Activated T-helper 17 cell treated with anti-CD3 and anti-CD28 coated beads, Interleukin-2, amount 50 U/mL, for 72 hours (primary cell): ENCODE measurements around the gene ATP8B1. TPM values are rescaled to one million over a fixed set of nuclear protein-coding genes. Genes with fewer than 3 reads are reported as not detected.
"Not testable (repeated sequence)": the region's sequence is repeated elsewhere in the genome, so short reads cannot be mapped to it uniquely, and the experiment has no call there.

ENCODE experiments used
- ATAC-seq: fragments of 150-1000 bp; cut with Tn5 transposase; replicated peaks from 2 replicates; pipeline ENCODE4 v1.10.0; 2021; ENCODE audit warnings: mild to moderate bottlenecking, moderate library complexity
- H3K27ac Mint-ChIP-seq: one replicate; pipeline ENCODE4 v1.8.0; 2022; ENCODE audit warnings: mixed read lengths
- H3K27me3 Mint-ChIP-seq: one replicate; pipeline ENCODE4 v1.8.0; 2022; ENCODE audit warnings: mixed read lengths
- H3K36me3 Mint-ChIP-seq: one replicate; pipeline ENCODE4 v1.8.0; 2022; ENCODE audit warnings: low read depth, mild to moderate bottlenecking, mixed read lengths
- H3K4me1 Mint-ChIP-seq: one replicate; pipeline ENCODE4 v1.8.0; 2022; ENCODE audit warnings: mixed read lengths
- H3K4me3 Mint-ChIP-seq: one replicate; pipeline ENCODE4 v1.8.0; 2022; ENCODE audit warnings: mild to moderate bottlenecking, mixed read lengths
- H3K9me3 Mint-ChIP-seq: one replicate; pipeline ENCODE4 v1.8.0; 2022; ENCODE audit warnings: mixed read lengths
- total RNA-seq, 2 donors: library from RNA; stranded (reverse); gene quantifications; one replicate each; pipeline ENCODE4 v1.2.3, GENCODE V29; 2022

The ATP8B1 gene
- not detected for total RNA-seq

DNA sequence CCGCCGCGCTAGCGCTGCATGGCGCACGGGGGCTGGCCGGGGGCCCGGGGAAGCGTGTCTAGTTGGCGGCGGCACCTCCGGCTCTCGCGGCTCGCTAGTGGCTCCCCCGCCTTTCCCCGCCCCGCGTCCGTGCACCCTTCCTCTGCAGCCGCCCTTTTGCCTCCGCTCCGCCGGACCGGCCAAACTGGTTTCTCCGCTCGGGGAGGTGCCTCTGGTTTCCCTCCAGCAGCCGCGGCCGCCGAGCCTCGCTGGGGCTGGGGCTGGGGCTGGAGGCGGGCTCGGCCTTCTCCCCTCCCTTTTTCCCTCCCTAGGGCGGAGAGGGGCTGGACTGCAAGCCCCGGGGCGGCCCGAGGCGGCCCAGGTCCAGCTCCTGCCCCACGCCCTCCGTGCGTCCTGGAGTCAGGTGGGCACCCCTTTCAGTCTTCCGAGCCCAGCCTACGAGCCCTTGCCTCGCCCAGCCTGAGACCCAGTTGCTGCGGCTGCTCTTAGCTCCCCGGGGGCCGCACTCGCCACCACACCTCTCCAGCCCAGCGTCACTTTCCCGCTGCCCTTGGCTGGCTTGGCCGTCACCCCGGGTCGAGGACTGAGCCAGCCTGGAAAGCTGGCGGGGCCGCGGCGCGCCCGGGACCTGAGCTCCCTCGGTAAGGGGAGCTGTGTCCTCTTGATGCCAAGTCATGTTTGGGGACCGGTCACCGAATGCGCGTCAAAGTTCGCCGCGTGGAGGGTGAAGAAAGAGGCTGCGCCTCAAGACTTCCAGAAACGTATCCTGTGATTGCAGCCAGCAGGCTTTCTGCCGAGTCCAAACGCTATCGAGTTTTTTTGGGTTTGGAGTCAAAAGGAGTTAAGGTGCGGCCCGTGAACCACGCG, at the start of gene ATP8B1:
ATP8B1 (minus strand) TSS at position 213 of the 867 bp plus-strand sequence. CDS start 71,508 bp downstream, outside the sequence.
- Mint-ChIP-seq H3K4me1 (no peaks in the 10 kb centered on the region), H3K27ac (no peak within 1 kb of the TSS), H3K9me3 (no peaks in the 10 kb centered on the region), H3K27me3 (peaks cover 39% of the 10 kb centered on the region), H3K4me3 (peak within 1 kb of the TSS; percentile 57), H3K36me3 (peaks cover 4% of the 10 kb centered on the region)
- ATAC-seq: no peak

DNA sequence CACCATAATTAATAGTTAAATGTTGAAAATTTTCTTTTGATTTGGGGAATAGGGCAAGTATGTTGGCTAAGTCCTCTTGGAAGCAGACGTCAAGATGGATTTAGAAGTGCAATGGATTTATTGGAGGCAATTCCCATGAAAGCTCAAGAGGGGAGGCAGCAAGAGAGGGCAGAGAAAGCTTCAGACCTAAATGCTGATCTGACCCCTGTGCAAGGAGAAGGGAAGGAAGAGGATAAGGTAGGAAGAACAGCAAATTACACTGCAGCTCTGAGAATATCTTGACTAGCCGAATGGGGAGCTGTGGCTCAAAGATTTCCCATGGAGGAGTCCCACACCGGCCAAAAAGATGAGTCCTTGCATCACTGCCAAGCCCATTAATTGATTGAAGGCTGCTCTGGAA, 46.9 kb upstream of the ATP8B1 start:
- Mint-ChIP-seq H3K4me3 (no peak overlapping the region), H3K27me3 (peaks cover 10% of the 10 kb centered on the region), H3K4me1 (no peaks in the 10 kb centered on the region), H3K36me3 (no peaks in the 10 kb centered on the region), H3K9me3 (no peaks in the 10 kb centered on the region), H3K27ac (no peak overlapping the region)
- no peak for ATAC-seq

DNA sequence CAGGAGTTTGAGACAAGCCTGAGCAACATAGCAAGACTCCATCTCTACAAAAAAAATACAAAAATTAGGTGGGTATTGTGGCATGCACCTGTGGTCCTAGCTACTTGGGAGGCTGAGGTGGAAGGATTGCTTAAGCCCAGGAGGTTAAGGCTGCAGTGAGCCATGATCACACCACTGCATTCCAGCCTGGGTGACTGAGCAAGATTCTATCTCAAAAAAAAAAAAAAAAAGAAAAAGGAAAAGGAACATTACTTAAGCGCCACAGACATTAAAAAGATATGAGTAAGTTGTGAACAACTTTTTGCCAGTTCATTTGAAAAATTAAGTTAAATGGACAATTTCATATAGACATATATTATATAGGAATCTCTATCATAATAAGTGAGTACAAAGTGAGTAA, 45.3 kb upstream of the ATP8B1 start:
- not testable (repeated sequence) for ATAC-seq, H3K36me3 Mint-ChIP-seq, H3K4me3 Mint-ChIP-seq, H3K9me3 Mint-ChIP-seq, H3K4me1 Mint-ChIP-seq, H3K27ac Mint-ChIP-seq
- H3K27me3 Mint-ChIP-seq: peaks cover 22% of the 10 kb centered on the region

GRCh38 chr18:57847431-57847830, 44.3 kb upstream of the ATP8B1 start:
- not testable (repeated sequence) for H3K9me3 Mint-ChIP-seq, H3K27ac Mint-ChIP-seq, H3K36me3 Mint-ChIP-seq, H3K4me1 Mint-ChIP-seq, ATAC-seq, H3K4me3 Mint-ChIP-seq
- peaks cover 30% of the 10 kb centered on the region for H3K27me3 Mint-ChIP-seq

DNA sequence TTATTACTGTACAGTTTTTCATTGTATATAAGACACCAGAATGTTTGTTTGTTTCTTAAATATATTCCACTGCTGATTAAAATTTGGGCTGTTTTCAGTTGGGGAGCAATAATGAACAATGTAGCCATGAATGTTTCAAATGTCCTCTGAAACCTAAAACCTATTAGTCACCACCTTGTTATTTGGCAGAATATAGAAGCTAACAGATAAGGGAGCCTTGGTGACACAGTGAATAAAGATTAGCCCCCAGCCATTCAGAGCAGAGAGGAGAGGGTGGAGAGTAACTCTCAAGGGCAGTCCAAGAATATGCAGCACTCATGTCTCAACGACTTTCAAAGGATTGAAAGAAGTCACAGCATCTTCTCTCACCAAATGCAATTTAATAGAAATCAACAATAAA, 43.1 kb upstream of the ATP8B1 start:
- Mint-ChIP-seq H3K27ac (no peak overlapping the region), H3K4me1 (peaks cover 2% of the 10 kb centered on the region), H3K4me3 (no peak overlapping the region), H3K9me3 (no peaks in the 10 kb centered on the region), H3K27me3 (peaks cover 30% of the 10 kb centered on the region), H3K36me3 (no peaks in the 10 kb centered on the region)
- no peak for ATAC-seq

- no peak overlapping the region for H3K27ac Mint-ChIP-seq
- no peaks in the 10 kb centered on the region for H3K9me3 Mint-ChIP-seq
- H3K4me3 Mint-ChIP-seq: no peak overlapping the region
- no peak for ATAC-seq
- peaks cover 30% of the 10 kb centered on the region for H3K27me3 Mint-ChIP-seq
- peaks cover 4% of the 10 kb centered on the region for H3K4me1 Mint-ChIP-seq
- no peaks in the 10 kb centered on the region for H3K36me3 Mint-ChIP-seq
These were observed 42.5 kb upstream of the ATP8B1 start for GRCh38 chr18:57845605-57846074.

DNA sequence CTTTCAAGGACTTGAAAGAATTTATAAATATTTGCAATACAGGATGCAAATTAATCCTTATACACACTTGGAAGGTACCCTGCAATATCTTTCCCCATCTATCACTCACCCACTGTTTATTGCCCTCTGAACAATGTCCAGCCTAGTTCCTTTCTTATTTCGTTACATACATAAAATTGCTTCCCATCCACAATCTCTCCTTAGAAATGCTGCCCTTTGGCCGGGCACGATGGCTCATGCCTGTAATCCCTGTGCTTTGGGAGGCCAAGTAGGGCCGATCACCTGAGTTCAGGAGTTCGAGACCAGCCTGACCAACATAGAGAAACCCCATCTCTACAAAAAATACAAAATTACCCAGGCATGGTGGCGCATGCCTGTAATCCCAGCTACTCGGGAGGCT, 41.2 kb upstream of the ATP8B1 start:
- H3K4me1 Mint-ChIP-seq: peaks cover 4% of the 10 kb centered on the region
- peaks cover 24% of the 10 kb centered on the region for H3K27me3 Mint-ChIP-seq
- H3K36me3 Mint-ChIP-seq: no peaks in the 10 kb centered on the region
- no peak overlapping the region for H3K27ac Mint-ChIP-seq
- no peaks in the 10 kb centered on the region for H3K9me3 Mint-ChIP-seq
- no peak overlapping the region for H3K4me3 Mint-ChIP-seq
- no peak for ATAC-seq

- Mint-ChIP-seq H3K36me3 (peaks cover 2% of the 10 kb centered on the region), H3K4me3 (no peak overlapping the region), H3K27me3 (peaks cover 27% of the 10 kb centered on the region), H3K27ac (no peak overlapping the region), H3K9me3 (peaks cover 3% of the 10 kb centered on the region), H3K4me1 (peaks cover 8% of the 10 kb centered on the region)
- ATAC-seq: no peak
These were observed 40.3 kb upstream of the ATP8B1 start for GRCh38 chr18:57843386-57843785.

GRCh38 chr18:57841568-57841967, 38.5 kb upstream of the ATP8B1 start:
- peaks cover 14% of the 10 kb centered on the region for H3K4me1 Mint-ChIP-seq
- peak; percentile 43 for ATAC-seq
- peak overlapping the region; percentile 14 for H3K27ac Mint-ChIP-seq
- peaks cover 9% of the 10 kb centered on the region for H3K36me3 Mint-ChIP-seq
- H3K4me3 Mint-ChIP-seq: no peak overlapping the region
- H3K9me3 Mint-ChIP-seq: peaks cover 6% of the 10 kb centered on the region
- H3K27me3 Mint-ChIP-seq: peaks cover 34% of the 10 kb centered on the region

GRCh38 chr18:57839942-57840381, 36.8 kb upstream of the ATP8B1 start:
- Mint-ChIP-seq H3K9me3 (peaks cover 6% of the 10 kb centered on the region), H3K36me3 (peaks cover 9% of the 10 kb centered on the region), H3K4me3 (no peak overlapping the region), H3K4me1 (peaks cover 14% of the 10 kb centered on the region), H3K27me3 (peaks cover 42% of the 10 kb centered on the region), H3K27ac (no peak overlapping the region)
- ATAC-seq: no peak

DNA sequence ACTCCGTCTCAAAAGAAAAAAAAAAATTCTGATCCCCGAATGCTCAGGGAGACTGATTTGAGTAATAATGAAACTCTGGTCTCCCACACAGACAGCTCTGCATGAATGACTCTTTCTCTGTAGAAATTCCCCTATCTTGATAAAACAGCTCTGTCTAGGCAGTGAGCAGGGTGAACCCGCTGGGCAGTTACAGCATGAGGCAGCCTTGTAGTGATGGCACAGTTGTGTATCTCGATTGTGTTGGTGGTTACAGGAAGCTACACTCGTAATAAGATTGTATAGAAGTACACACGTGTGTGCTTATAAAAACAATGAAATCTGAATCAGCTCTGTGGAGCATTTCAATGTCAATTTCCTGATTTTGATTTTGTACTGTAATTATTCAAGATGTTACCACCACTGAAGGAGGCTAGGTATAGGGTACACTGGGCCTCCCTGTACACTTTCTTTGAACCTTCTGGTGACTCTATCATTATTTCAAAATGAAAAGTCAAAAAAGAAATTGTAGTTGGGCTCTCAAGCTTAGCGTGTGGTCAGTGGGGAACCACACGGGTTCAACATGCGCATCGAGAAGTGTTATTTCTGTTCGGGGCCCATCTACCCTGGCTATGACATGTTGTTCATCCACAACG, 34.9 kb upstream of the ATP8B1 start:
- Mint-ChIP-seq H3K9me3 (peaks cover 6% of the 10 kb centered on the region), H3K27me3 (peaks cover 27% of the 10 kb centered on the region), H3K27ac (peak overlapping the region; percentile 80), H3K4me1 (peaks cover 22% of the 10 kb centered on the region), H3K4me3 (peak overlapping the region; percentile 58), H3K36me3 (peaks cover 9% of the 10 kb centered on the region)
- ATAC-seq: peak; percentile 93

GRCh38 chr18:57836557-57836956, 33.4 kb upstream of the ATP8B1 start:
- Mint-ChIP-seq H3K36me3 (peaks cover 9% of the 10 kb centered on the region), H3K27ac (no peak overlapping the region), H3K9me3 (peaks cover 6% of the 10 kb centered on the region), H3K27me3 (peaks cover 22% of the 10 kb centered on the region), H3K4me1 (peaks cover 27% of the 10 kb centered on the region), H3K4me3 (no peak overlapping the region)
- ATAC-seq: no peak

- no peak overlapping the region for H3K27ac Mint-ChIP-seq
- H3K4me1 Mint-ChIP-seq: peaks cover 23% of the 10 kb centered on the region
- H3K27me3 Mint-ChIP-seq: peaks cover 22% of the 10 kb centered on the region
- H3K9me3 Mint-ChIP-seq: peaks cover 6% of the 10 kb centered on the region
- no peak overlapping the region for H3K4me3 Mint-ChIP-seq
- no peak for ATAC-seq
- H3K36me3 Mint-ChIP-seq: peaks cover 9% of the 10 kb centered on the region
These were observed 32.8 kb upstream of the ATP8B1 start for GRCh38 chr18:57835904-57836303.

DNA sequence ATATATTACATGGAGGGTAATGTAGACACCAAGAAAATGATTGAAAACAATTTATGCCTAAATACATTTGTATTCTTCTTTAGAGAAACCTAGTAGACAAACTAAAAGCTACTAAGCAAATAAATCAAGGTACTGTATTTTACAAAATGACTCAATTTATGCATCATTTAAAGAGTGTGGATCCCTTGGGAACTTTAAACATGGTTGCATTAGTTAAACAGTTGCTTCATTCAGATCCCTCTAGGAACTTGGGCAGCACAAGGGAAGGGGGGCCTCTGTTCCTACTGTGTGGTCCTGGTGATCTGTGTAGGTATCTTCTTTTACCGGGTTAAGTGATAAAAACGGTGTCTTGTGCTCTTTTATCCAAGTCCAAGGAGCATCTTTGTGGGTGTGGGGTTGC, 31.5 kb upstream of the ATP8B1 start:
- no peak overlapping the region for H3K27ac Mint-ChIP-seq
- H3K9me3 Mint-ChIP-seq: peaks cover 6% of the 10 kb centered on the region
- no peak for ATAC-seq
- no peak overlapping the region for H3K4me3 Mint-ChIP-seq
- peaks cover 22% of the 10 kb centered on the region for H3K27me3 Mint-ChIP-seq
- H3K4me1 Mint-ChIP-seq: peaks cover 23% of the 10 kb centered on the region
- peaks cover 9% of the 10 kb centered on the region for H3K36me3 Mint-ChIP-seq
